Urothelium cell line (cell line): ENCODE results near the gene DYRK1A.
"Not testable (repeated sequence)": the region's sequence is repeated elsewhere in the genome, so short reads cannot be mapped to it uniquely, and the experiment has no call there.

ENCODE experiments used
- DNase-seq: peaks from one replicate; pipeline ENCODE4 v3.0.0; 2011; ENCODE audit warnings: low spot score, mixed read lengths
- FAIRE-seq: peaks from 2 replicates; lab custom pipeline; 2011; peaks lifted over from hg19 to GRCh38; lab: Jason Lieb, UNC

The DYRK1A gene

DNA sequence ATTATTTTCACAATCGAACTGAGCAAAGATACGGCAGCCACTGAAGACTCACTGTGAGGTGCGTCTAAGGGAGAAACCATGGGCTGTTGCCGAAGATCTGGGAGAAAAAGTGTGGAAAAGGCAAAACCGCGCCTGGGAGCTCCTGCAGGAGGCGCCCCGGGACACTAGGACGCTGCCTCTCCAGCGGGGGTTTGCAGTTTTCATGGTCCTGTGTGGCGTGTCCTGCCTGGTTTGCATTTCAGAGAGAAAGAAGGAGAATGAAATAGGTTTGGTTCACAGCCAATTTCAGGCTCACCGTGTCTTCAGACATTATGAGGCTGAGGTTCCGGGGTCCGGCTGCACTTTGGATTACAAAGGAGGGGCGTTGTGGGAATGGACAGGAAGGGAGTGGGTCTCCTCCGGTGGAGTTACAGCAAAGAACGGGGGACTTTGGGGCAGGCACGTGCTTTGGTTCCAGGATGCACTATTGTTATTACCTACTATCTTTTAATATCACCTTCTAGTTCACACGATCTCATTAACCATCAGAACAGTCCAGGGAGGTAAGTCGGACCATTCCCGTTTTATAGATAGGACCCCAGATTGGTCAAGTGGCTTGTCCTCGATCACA, 179.8 kb downstream of the DYRK1A start:
- FAIRE-seq, result no peak
- DNase-seq, result no peak

- FAIRE-seq (no peak), DNase-seq (no peak)
Measured at GRCh38 chr21:37546949-37547614, 180.5 kb downstream of the DYRK1A start.

GRCh38 chr21:37547615-37548200, 181.1 kb downstream of the DYRK1A start:
- DNase-seq (no peak), FAIRE-seq (no peak)

DNA sequence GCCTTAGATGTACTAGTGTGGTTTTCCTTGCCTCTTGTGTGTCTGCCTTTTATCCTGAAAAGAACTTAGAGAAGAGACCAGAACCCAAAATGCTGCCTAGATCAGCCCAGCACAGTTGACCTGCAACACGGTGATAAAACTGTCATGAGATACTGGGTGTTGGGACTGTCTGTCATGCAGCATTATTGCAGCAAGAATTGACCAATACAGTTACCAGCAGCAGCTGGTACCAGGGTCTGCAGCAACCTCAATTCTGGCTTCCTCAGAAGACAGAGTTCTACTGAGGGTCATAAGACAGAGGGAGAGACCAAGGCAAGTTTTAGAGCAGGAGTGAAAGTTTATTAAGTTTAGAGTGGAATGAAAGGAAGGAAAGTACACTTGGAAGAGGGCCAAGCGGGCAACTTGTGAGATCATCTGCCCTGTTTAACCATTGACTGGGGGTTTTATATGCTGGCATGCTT, 182.0 kb downstream of the DYRK1A start:
- no peak for FAIRE-seq
- no peak for DNase-seq

- not testable (repeated sequence) for DNase-seq, FAIRE-seq
Measured at GRCh38 chr21:37549730-37550129, 183.2 kb downstream of the DYRK1A start.

GRCh38 chr21:37550157-37550556, 183.6 kb downstream of the DYRK1A start:
- no peak for DNase-seq
- no peak for FAIRE-seq

DNA sequence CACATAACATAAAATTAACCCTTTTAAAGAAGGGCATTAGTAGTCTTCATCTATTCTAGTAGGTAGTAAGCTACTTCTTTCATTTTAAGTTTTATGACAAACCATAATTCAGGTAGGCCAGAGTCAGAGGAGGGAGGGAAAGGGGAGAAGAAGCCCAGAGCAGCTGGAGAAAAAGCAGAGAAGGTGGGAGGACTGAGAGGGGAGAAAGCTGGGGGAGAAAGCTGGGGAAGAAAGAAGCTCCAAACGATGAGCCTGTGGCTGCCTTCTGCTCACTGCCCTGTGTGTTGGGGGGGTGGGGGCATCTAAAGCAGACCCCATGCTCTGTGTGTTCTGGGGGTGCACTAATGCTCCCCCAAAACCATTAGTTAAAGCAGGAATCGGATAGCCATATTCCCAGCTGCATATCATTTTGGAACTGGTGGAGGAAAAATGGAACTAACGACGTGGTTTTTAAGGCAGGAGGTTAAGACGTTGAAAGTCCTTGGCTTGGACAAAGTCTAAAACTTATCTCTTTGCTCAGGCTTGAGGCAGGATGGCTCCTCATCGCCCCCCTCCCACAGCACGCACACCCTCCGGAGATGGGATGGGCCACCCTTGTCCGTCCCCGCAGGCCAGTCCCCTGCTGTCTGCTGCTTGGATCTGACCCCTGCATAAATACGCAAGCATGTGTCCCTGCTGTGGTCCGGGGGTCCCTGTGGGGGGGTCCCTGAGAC, 184.2 kb downstream of the DYRK1A start:
- DNase-seq, result no peak
- FAIRE-seq, result no peak

GRCh38 chr21:37551331-37551992, 184.9 kb downstream of the DYRK1A start:
- DNase-seq (no peak), FAIRE-seq (no peak)

- FAIRE-seq, result no peak
Measured at GRCh38 chr21:37551993-37552355, 185.4 kb downstream of the DYRK1A start.

GRCh38 chr21:37552496-37553029, 186.0 kb downstream of the DYRK1A start:
- no peak for FAIRE-seq
- no peak for DNase-seq

More at GRCh38 chr21:37551993-37552355, 185.4 kb downstream of the DYRK1A start:
- DNase-seq, result no peak

DNA sequence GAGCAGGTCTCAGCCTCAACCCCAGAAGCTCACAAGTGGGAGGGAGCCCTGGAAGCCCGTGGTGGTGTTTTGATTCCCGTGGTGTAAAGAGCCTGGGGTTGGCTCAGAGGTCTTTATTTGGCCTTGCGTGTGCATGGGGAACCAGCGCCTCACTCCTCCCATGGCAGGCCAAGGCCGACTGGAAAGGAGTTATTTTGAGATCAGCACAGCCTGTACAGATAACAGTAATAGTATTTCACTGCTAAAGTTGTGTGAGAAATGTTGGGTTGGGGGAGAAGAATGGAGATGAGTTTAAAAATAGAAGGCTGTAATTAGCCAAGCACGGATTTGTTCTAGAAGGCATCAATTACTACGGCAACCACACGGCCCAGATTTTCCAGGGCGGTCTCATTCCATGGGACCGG, 186.5 kb downstream of the DYRK1A start:
- FAIRE-seq (no peak), DNase-seq (no peak)

DNA sequence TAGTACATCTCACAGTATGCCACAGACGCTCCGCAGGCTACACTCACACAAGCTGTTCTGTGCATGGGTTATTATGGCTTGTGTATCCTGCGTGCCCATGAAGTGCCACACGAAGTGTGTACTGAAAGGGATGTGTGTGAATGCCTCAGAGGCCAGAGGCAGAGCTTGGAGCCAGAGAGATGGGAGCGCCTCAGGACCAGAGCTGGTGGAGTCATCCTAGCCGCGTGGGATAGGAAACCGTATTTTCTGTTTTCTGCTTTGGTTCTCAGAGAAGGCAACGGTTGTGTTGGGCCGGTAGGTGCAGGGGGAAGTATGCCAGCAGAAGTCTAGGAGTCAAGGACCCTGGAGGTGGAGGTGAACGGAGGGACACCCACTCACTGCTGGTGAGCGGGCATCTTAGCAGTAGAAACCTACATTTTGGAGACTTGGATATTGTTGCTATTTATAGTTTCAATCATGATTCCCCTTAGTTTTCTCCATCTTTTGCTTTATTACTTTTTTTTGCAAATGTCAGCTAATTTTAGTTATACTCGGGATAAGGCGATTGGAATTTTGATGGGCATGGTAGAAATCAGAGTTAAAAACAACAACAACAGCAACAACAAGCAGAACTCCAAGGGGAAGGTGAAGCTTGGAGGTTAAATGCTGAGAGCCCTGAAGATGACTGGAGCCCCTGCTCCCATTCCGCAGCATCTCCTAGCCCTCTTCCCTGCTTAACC, 188.2 kb downstream of the DYRK1A start:
- no peak for DNase-seq
- no peak for FAIRE-seq

GRCh38 chr21:37555672-37556261, 189.2 kb downstream of the DYRK1A start:
- FAIRE-seq, result no peak
- DNase-seq, result no peak

- FAIRE-seq (no peak), DNase-seq (no peak)
Measured at GRCh38 chr21:37557261-37557950, 190.8 kb downstream of the DYRK1A start.

- FAIRE-seq (no peak), DNase-seq (no peak)
Measured at GRCh38 chr21:37558676-37559211, 192.2 kb downstream of the DYRK1A start.

- FAIRE-seq (no peak), DNase-seq (no peak)
Measured at GRCh38 chr21:37560385-37560784, 193.8 kb downstream of the DYRK1A start.

DNA sequence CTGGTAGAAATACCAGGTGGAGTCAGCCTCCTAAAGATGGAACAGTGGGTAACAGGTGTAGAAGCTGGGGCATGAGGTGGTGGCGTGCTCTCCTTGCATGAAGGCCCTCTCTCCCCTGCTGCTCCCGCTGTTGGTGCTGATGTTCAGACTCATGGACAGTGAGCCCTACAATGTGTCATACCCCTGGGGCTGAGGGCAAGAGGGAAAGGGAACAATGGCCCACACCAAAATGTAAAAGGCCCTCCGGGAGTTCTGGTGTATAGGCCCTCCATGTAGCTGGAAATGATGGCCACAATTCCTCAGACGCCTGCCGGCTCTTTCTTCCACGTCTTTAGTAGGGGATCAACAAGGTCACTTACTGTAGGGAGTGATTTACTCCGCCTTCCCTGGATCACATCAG, 194.9 kb downstream of the DYRK1A start:
- DNase-seq (no peak), FAIRE-seq (no peak)

GRCh38 chr21:37561941-37562919, 195.7 kb downstream of the DYRK1A start:
- no peak for DNase-seq

More at GRCh38 chr21:37561941-37562919, 195.7 kb downstream of the DYRK1A start:
- FAIRE-seq, result no peak
